ENCODE measurements around the gene JUN. TPM values are rescaled to one million over a fixed set of nuclear protein-coding genes. Genes with fewer than 3 reads are reported as not detected.

The JUN gene
- total RNA-seq, 1 experiment from 2014 or later, result 89.3 TPM

GRCh38 chr1:58813361-58813760, 29.5 kb upstream of the JUN start:
- H3K9me3 Mint-ChIP-seq (ENCODE audit: low read depth, unreplicated experiment), result no peaks in the 10 kb centered on the region
- no peak for DNase-seq
- H3K36me3 Mint-ChIP-seq (ENCODE audit: insufficient read depth, unreplicated experiment), result peaks cover 45% of the 10 kb centered on the region
- H3K27me3 Mint-ChIP-seq (ENCODE audit: unreplicated experiment), result no peaks in the 10 kb centered on the region
- H3K4me3 Mint-ChIP-seq (ENCODE audit: low read depth, unreplicated experiment), result peak overlapping the region; percentile 85
- intact Hi-C loops (cut with micrococcal nuclease; ENCODE audit: unreplicated experiment), result loop anchor here (10.0 kb wide), 2 partner anchors 261 to 481 kb away; partner anchors contain the start of gene FGGY
- CTCF ChIA-PET, result interaction anchor here (2.1 kb wide), 1 partner anchor 27 kb away, joined by 10 read pairs; no protein-coding TSS in a partner anchor
- H3K27ac Mint-ChIP-seq (ENCODE audit: unreplicated experiment), result peak overlapping the region; percentile 98
- no peak for TF ChIP-seq CTCF (IDR thresholded peaks at IDR 0.05; ENCODE audit: unreplicated experiment)
- no TSS peak for BruUV-seq (replicated peaks)
- H3K4me1 Mint-ChIP-seq (ENCODE audit: low read depth, unreplicated experiment), result peaks cover 62% of the 10 kb centered on the region

GRCh38 chr1:58812926-58813325, 29.1 kb upstream of the JUN start:
- CTCF ChIA-PET, result interaction anchor here (2.1 kb wide), 1 partner anchor 27 kb away, joined by 10 read pairs; no protein-coding TSS in a partner anchor
- no peak overlapping the region for H3K4me3 Mint-ChIP-seq (ENCODE audit: low read depth, unreplicated experiment)
- DNase-seq, result no peak
- TF ChIP-seq CTCF (IDR thresholded peaks at IDR 0.05; ENCODE audit: unreplicated experiment), result no peak
- no peaks in the 10 kb centered on the region for H3K9me3 Mint-ChIP-seq (ENCODE audit: low read depth, unreplicated experiment)
- H3K27me3 Mint-ChIP-seq (ENCODE audit: unreplicated experiment), result no peaks in the 10 kb centered on the region
- peaks cover 58% of the 10 kb centered on the region for H3K4me1 Mint-ChIP-seq (ENCODE audit: low read depth, unreplicated experiment)
- no TSS peak for BruUV-seq (replicated peaks)
- peak overlapping the region; percentile 25 for H3K27ac Mint-ChIP-seq (ENCODE audit: unreplicated experiment)
- peaks cover 45% of the 10 kb centered on the region for H3K36me3 Mint-ChIP-seq (ENCODE audit: insufficient read depth, unreplicated experiment)
- intact Hi-C loops (cut with micrococcal nuclease; ENCODE audit: unreplicated experiment), result loop anchor here (10.0 kb wide), 2 partner anchors 262 to 482 kb away; partner anchors contain the start of gene FGGY

- no peak for DNase-seq
- intact Hi-C loops (cut with micrococcal nuclease; ENCODE audit: unreplicated experiment), result loop anchor here (10.0 kb wide), 2 partner anchors 262 to 482 kb away; partner anchors contain the start of gene FGGY
- Mint-ChIP-seq H3K27me3 (ENCODE audit: unreplicated experiment) (no peaks in the 10 kb centered on the region), H3K27ac (ENCODE audit: unreplicated experiment) (peak overlapping the region; percentile 25), H3K4me3 (ENCODE audit: low read depth, unreplicated experiment) (no peak overlapping the region), H3K9me3 (ENCODE audit: low read depth, unreplicated experiment) (no peaks in the 10 kb centered on the region), H3K4me1 (ENCODE audit: low read depth, unreplicated experiment) (peaks cover 57% of the 10 kb centered on the region), H3K36me3 (ENCODE audit: insufficient read depth, unreplicated experiment) (peaks cover 45% of the 10 kb centered on the region)
- TF ChIP-seq CTCF (IDR thresholded peaks at IDR 0.05; ENCODE audit: unreplicated experiment), result no peak
- CTCF ChIA-PET, result no interaction called here
- BruUV-seq (replicated peaks), result no TSS peak
Observed at GRCh38 chr1:58812468-58812867, 28.6 kb upstream of the JUN start.

GRCh38 chr1:58811303-58811702, 27.5 kb upstream of the JUN start:
- Mint-ChIP-seq H3K4me3 (ENCODE audit: low read depth, unreplicated experiment) (no peak overlapping the region), H3K27me3 (ENCODE audit: unreplicated experiment) (no peaks in the 10 kb centered on the region), H3K9me3 (ENCODE audit: low read depth, unreplicated experiment) (no peaks in the 10 kb centered on the region), H3K36me3 (ENCODE audit: insufficient read depth, unreplicated experiment) (peaks cover 41% of the 10 kb centered on the region), H3K27ac (ENCODE audit: unreplicated experiment) (peak overlapping the region; percentile 41), H3K4me1 (ENCODE audit: low read depth, unreplicated experiment) (peaks cover 49% of the 10 kb centered on the region)
- no peak for TF ChIP-seq CTCF (IDR thresholded peaks at IDR 0.05; ENCODE audit: unreplicated experiment)
- DNase-seq, result no peak
- CTCF ChIA-PET, result no interaction called here
- no TSS peak for BruUV-seq (replicated peaks)
- intact Hi-C loops (cut with micrococcal nuclease; ENCODE audit: unreplicated experiment), result loop anchor here (10.0 kb wide), 2 partner anchors 263 to 483 kb away; partner anchors contain the start of gene FGGY
